Inferior parietal cortex (tissue), 1 donor: ENCODE data around the gene TARS3.

Source experiments
- DNase-seq: peaks from one replicate; pipeline ENCODE4 v3.0.0-alpha.2; 2016; ENCODE audit errors: extremely low spot score

The TARS3 gene

DNA sequence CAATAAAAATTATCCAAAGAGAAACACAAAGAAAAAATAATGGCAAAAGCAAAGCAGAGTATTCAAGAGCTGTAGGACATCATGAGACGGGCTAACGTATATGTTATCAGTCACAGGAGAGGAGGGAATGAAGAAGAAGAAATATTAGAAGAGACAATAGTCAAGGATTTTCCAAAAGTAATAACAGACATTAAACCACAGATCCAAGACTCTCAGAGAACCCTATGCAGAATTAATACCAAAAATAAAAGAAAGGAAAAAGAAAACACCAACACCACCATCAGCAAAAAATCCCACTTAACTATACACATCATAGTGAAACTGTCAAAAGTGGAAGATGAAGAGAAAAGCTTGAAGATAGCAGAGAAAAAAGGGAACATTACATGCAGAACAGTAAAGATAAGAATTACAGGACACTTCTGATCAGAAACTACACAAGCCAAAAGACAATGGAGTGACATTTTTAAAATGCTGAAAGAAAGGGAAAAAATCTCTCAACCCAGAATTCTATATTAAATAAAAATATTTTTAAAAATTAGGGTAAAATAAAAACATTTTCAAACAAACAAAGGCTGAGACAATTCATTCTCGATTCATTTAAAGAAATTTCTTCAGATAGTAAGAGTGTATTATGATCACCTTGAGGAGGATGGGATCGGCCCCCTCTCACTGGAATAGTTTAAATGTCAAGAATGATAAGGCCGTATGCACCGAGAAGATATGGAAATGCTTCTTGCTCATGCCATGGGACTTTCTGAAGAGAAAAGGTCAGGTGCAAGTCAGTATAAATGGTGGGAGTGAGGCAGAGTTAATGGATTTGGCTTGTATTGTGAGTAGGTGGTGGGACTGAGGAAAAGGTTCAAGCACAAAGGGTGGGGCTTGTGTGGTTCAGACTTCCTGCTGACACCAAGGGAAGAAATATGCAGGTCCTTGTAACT lies 100.6 kb downstream of the TARS3 start:
- DNase-seq = no peak

DNA sequence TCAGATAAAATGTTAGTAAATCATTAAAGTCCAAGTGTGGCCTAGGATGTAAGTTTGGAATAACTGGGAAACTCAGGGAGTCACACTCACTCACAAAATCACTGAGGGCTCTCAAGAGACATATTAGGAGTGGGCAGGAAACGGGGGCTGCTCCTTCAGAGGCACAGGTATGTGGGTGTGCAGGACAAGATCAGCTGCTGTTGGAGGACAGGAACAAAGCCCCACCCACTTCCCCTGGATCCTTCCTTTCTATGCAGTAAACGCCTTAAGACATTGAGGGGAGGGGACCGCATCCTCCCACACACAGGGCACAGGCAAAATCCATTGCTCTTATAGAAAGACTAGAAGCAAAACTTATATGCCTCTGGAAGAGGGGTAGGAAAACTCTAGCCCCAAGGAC lies 102.3 kb downstream of the TARS3 start:
- DNase-seq = no peak

- no peak for DNase-seq
These were observed 103.6 kb downstream of the TARS3 start for GRCh38 chr15:101620671-101621070.

DNA sequence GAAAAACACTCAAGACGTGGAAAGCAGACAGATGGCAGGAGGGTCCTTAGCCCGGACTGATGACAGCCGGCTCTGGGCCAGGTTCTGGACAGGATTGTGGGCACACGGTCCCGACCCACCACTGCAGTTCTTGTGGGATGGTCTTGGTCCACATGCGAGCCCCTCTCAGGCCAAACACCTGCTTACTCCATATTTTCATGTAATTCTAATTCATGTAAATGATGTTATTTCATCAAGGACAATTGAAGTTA lies 104.7 kb downstream of the TARS3 start:
- no peak for DNase-seq

DNA sequence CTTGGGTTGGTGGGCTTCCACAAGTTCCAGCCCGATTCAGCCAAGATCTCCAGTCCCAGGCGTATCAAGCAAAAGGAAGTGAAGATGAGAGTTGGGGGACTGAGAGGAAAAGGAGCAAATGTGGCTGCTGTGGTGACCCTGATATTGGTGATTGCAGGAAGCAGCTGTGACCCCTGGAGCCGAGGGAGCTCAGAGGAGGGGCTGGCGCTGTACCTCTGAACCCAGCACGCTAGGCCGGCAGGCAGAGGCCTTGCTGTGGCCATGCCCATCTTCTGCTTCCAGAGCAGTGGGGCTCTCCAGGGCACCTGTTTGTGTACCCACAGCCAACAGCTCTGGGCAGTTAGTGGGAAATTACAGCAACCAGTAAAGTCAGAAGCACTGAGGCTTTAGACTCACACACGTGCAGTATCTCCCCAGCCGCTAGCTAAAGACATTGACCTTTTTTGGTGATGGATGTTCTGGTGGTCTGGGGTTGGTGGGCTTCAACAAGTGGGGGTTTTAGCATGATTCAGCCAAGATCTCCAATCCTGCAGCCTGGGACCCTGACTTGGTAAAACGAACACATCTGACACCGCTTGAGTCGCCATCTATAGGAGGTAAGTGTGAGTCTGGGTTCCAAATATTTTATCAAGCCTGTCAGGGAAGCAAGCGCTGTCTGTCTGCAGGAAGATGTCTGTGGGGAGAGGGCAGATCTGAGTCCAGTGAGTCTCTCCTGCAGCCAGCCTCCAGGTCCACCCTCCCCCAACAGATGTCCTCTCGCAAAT lies 105.2 kb downstream of the TARS3 start:
- no peak for DNase-seq

GRCh38 chr15:101618076-101618475 lies 106.2 kb downstream of the TARS3 start:
- DNase-seq = no peak

GRCh38 chr15:101617390-101617965 lies 106.8 kb downstream of the TARS3 start:
- DNase-seq = no peak

GRCh38 chr15:101615986-101616848 lies 108.1 kb downstream of the TARS3 start:
- DNase-seq = no peak

DNA sequence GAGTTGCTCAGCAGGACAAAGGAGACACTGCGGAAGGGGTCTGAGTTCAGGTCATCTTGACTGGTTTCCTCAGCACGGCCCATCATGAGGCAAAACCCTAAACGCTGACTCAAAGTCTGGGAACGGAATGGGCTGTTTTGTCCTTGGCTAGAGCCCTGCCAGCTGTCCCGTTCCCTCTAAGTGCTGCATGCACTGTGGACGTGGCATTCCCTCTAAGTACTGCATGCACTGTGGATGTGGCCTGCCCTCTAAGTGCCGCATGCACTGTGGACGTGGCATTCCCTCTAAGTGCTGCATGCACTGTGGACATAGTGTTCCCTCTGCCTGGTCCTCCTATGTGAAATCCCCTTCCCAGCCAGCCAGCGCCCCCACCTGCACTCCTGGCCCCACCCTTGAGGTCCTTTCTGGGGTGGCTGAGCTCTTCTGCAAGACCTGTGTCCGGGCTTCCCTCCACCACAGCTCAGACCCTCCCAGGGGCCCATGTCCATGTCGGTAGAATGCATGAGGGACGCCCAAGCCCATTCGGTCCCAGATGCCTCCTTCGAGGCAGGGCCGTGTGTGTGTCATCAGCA lies 108.8 kb downstream of the TARS3 start:
- DNase-seq = no peak

DNA sequence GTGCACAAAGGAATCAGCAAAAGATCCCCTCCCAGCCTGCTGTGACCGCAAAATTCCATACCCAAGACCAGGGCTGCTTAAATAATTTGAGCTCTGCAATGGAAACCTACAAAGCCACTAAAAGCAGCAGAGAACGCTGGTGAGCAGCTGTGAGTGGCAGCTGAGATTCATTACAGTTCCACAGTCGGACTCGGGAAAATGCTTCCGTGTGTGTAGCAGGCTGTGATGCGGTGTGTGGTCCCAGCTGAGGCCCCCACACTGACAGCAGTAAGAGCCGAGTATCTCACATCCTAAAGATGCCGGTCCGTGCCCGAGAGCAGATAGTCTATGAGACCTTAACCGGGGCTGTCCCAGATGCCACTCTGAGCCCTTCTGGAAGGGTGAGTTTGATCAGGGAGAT lies 109.5 kb downstream of the TARS3 start:
- DNase-seq = no peak

DNA sequence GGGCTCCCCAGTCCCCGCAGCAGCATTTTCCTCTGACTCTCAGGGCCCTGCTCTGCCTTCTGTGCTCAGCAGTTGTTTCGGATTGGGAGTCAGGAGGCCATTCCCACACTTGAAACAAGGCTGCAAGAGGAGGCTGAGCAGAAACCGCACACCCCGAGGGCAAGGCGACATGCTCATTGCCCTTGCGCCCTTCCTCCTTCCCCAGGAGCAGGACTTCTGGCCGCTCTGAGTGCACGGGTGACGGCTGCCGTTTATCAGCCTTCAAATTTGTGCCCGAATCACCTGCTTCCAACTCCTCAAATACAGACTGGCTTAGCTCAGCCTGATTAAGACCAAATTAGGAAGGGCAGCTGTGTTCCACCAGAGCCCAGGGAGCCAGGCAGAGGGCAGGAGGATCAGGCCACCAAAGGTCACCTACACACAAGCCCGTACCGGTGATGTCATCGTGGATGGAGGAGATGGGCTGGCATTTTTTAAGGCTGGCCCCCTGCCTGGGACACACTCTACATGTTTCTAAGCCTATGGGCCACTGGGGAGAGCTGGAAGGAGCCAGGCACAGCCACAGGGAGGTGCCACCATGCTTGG lies 110.2 kb downstream of the TARS3 start:
- no peak for DNase-seq

GRCh38 chr15:101613130-101614000 lies 110.9 kb downstream of the TARS3 start:
- DNase-seq = peak; percentile 27

DNA sequence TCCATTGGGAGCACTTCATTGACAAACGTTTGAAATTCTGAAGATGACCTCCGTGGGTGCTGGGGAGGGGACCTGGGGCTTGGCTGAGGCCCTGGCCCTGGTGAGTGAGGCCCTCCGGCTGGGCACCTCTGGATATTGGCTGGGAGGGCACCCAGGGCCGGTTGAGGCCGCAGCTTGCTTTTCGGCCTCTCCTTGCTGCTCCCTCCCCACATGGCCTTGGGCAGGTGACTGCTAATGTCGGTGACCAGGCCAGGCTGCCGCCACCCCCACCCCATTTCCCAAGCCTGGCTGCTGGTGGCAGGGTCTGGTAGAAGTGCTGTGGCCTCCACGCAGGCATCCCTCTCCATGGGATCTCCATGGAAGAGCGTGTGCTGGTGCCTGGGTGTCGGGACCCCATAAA lies 111.6 kb downstream of the TARS3 start:
- no peak for DNase-seq

DNA sequence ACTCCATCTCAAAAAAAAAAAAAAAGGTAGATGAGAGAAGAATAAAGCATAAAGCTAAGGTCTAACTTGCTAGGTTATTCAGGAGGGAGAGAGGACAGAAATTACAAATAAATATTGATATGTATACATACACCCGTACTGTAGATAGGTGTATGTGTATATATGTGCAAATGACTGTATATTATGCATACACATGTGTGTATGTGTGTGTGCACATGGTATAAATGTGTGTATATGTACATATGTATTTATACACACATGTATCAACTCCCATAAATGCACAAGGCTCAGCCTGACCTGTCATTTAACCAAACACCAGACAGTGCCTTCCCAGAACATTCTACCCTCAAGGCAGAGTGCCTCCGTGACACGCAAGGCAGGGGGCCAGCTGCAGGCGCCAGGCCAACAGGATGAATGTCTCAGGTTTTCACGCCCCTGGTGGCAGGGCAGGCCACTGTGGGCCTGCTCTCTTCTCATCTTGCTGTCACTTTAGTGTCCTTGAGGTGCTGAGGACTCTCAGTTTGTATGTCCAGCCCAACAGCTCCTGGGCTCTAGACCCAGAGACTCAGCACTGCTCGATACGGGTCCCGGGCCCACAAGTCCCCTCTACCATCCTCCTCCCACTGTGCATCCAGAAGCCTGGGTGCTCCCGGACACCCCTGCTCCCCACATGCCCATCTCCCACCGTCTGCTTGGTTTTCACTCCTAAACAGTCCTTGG lies 112.5 kb downstream of the TARS3 start:
- DNase-seq = no peak

DNA sequence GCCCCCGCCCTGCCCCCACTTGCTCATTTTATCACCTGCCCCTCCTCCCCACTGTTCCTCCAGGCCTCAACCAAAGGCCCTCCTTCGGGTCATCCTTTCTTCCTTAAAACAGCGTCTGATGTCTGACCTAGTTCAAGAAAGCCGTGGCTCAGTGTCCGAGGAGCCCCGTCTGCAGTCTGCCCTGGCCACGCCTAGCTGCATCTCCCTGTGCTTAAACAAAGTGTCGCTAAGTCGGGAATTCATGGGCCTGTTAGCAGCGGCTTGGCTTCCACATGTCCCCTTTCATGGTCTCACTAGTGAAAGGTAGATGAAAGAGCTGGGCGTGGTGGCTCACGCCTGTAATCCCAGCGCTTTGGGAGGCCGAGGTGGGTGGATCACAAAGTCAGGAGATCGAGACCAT lies 113.3 kb downstream of the TARS3 start:
- DNase-seq = no peak

DNA sequence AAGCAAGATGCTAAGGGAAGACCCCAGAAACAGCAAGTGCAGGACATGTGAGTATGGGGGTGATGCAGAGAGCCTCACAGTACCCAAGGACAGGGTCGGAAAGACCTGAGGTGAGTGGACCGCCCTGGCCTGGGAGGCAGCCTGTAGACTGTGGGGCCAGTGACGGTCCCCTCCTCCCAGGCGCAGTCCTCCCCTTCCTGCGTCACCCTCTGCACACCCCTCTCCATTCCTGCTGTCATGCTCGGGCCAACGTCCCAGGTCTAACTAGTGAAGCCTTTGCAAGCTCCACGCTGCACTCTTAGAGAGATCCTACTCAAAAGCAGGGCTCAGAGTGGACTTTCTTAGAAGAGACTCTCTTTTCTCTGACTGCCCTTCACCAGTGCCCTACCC lies 113.7 kb downstream of the TARS3 start:
- no peak for DNase-seq

DNA sequence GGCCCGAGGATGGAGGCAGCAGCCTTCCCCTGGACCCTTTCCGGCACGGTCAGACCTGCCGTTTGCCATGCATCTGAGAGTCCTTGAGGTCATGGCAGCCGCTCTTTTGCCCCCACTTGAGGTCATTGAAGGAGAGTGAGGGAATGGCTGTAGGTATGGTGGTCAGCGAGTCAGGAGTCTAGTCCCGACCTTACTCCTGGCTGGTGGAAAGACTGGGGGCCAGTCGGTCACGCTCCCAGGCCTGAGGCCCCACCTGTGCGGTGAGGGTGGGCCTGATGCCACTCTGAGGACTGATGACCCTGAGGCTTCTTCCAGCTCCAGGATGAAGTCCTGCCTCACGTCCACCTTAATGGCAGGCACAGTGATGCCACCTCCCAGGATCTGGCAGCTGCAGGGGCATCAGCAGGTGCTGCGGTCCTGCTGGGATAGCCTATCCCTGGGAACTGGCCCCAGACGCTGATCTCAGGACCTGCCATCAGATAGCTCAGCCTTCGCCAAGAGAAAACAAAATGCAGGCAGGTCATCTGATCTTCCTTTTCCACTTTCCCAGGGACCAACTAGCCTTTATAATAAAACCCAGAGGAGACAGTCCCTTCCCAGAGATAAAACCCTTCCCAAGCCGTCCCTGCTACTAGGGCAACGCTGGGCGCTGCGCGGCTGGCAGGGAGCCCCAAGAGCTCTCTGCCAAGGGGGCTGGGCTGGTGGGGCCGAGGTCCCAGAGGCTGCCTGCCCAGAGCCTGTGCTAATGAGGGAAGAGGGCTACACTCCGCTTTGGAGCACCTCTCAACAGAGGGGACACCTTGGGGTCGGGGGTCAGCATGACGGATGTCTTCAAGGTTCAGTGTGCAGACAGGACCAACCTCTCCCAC lies 114.3 kb downstream of the TARS3 start:
- DNase-seq = no peak

- no peak for DNase-seq
These were observed 116.1 kb downstream of the TARS3 start for GRCh38 chr15:101608201-101608600.

DNA sequence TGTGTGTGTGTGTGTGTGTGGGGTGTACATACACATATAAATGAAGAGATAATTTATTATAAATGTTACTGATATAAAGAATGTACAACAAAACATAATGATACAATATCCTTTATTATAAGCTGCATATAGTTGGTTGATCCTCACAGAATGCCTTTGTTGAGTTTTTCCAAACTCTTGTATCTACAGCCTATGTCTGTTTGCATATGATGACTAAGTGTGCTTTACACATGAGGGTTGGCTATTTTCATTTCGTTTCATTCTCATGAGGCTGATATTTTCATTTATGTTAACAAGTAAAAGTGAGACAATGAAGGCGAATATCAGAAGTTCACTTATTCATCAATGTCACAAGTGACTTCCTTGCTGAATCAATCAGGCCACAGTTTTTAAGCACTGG lies 117.2 kb downstream of the TARS3 start:
- DNase-seq = no peak
